B cell (primary cell): Measurements from ENCODE around the gene ATG4B. TPM values are rescaled to one million over a fixed set of nuclear protein-coding genes. Genes with fewer than 3 reads are reported as not detected.

Source experiments
- ATAC-seq: fragments of 200-7000 bp; cut with Tn5 transposase; one replicate; pipeline ENCODE4 v1.10.0; 2021; ENCODE audit warnings: low read depth, mild to moderate bottlenecking, moderate number of reproducible peaks, moderate library complexity
- CTCF ChIA-PET: fragments of 350-600 bp; sonication (Branson Sonifier 250); formaldehyde crosslinking; loops from one replicate; lab custom pipeline; 2021; ENCODE audit warnings: antibody characterized with exemption, inconsistent platforms; lab: Charles Lee
- POLR2A ChIA-PET: fragments of 350-600 bp; sonication (Branson Sonifier 250); formaldehyde crosslinking; loops from one replicate; lab custom pipeline; 2021; ENCODE audit warnings: antibody characterized with exemption; lab: Charles Lee
- DNase-seq: peaks from one replicate; pipeline ENCODE4 v3.0.0; 2013
- H2AFZ ChIP-seq: 2 replicates; pipeline ENCODE4 v1.6.1; 2012; ENCODE audit warnings: mild to moderate bottlenecking, low read depth, low read length; ENCODE audit not compliant: insufficient read depth, poor library complexity, severe bottlenecking
- H3K27ac ChIP-seq, 2 donors: 1 replicate in 1 of 2; 2 replicates in 1 of 2; pipeline ENCODE4 v1.5.1; 2012 to 2013; ENCODE audit warnings: low read length in 2 of 2, mild to moderate bottlenecking in 2 of 2, moderate library complexity in 1 of 2
- H3K27me3 ChIP-seq, 4 experiments: fragments of 200-600 bp in 1 of 4; sonication (generic) in 1 of 4; replicated peaks in 1 of 4; 1 replicate in 2 of 4; 2 replicates in 2 of 4; pipeline versions ENCODE4 v1.6.1 to v1.7.0; 2013 to 2016; ENCODE audit warnings: low read length in 3 of 4, mild to moderate bottlenecking in 2 of 4, mixed read lengths in 1 of 4, moderate library complexity in 1 of 4; ENCODE audit not compliant: insufficient read depth in 4 of 4, control insufficient read depth in 3 of 4; ENCODE audit errors: control extremely low read depth in 1 of 4
- H3K36me3 ChIP-seq, 2 experiments: replicated peaks in 1 of 2; 1 replicate in 1 of 2; 2 replicates in 1 of 2; pipeline versions ENCODE4 v1.6.1 to v1.7.1; 2013; ENCODE audit warnings: low read length in 1 of 2; ENCODE audit not compliant: insufficient read depth in 2 of 2, control insufficient read depth in 1 of 2; ENCODE audit errors: control extremely low read depth in 1 of 2, extremely low read depth in 1 of 2
- H3K4me1 ChIP-seq, 2 donors: fragments of 200-600 bp in 1 of 2; sonication (generic) in 1 of 2; 1 replicate in 1 of 2; 2 replicates in 1 of 2; pipeline versions ENCODE4 v1.5.1 to v1.6.1; 2013 to 2017; ENCODE audit warnings: low read length in 2 of 2; ENCODE audit not compliant: control insufficient read depth in 2 of 2, insufficient read depth in 2 of 2
- H3K4me2 ChIP-seq: replicated peaks from 2 replicates; pipeline ENCODE3; 2012; ENCODE audit warnings: mild to moderate bottlenecking, low read depth, low read length; ENCODE audit not compliant: poor library complexity, severe bottlenecking
- H3K4me3 ChIP-seq, 5 experiments: fragments of 200-600 bp in 1 of 5; sonication (generic) in 1 of 5; 1 replicate in 3 of 5; 2 replicates in 2 of 5; pipeline versions ENCODE4 v1.5.1 to v1.7.0; 2011 to 2016; ENCODE audit warnings: low read length in 4 of 5, mild to moderate bottlenecking in 4 of 5, low read depth in 2 of 5, control low read depth in 1 of 5, moderate library complexity in 1 of 5; ENCODE audit not compliant: insufficient read depth in 1 of 5; ENCODE audit errors: control extremely low read depth in 1 of 5, extremely low read depth in 1 of 5
- H3K79me2 ChIP-seq: fragments of 200-600 bp; sonication (generic); one replicate; pipeline ENCODE4 v1.6.0; 2016; ENCODE audit warnings: low read length; ENCODE audit not compliant: control insufficient read depth, insufficient read depth
- H3K9ac ChIP-seq: fragments of 200-600 bp; sonication (generic); 2 replicates; pipeline ENCODE4 v1.6.1; 2017; ENCODE audit warnings: mild to moderate bottlenecking, low read length, moderate library complexity
- H3K9me3 ChIP-seq, 3 donors: one replicate each; pipeline versions ENCODE4 v1.6.1 to v1.7.1; 2013; ENCODE audit warnings: low read length in 2 of 3; ENCODE audit not compliant: control insufficient read depth in 2 of 3, insufficient read depth in 1 of 3; ENCODE audit errors: control extremely low read depth in 1 of 3
- H4K20me1 ChIP-seq: 2 replicates; pipeline ENCODE4 v1.6.0; 2012; ENCODE audit warnings: mild to moderate bottlenecking, low read length; ENCODE audit not compliant: insufficient read depth, control insufficient read depth, poor library complexity, severe bottlenecking
- H3K27ac Mint-ChIP-seq: one replicate; pipeline ENCODE4 v1.8.0; 2021; ENCODE audit warnings: mixed read lengths
- H3K27me3 Mint-ChIP-seq: one replicate; pipeline ENCODE4 v1.8.0; 2021; ENCODE audit warnings: mixed read lengths
- H3K4me1 Mint-ChIP-seq: one replicate; pipeline ENCODE4 v1.8.0; 2021; ENCODE audit warnings: mixed read lengths
- H3K4me3 Mint-ChIP-seq: one replicate; pipeline ENCODE4 v1.8.0; 2021; ENCODE audit warnings: mixed read lengths
- H3K9me3 Mint-ChIP-seq: one replicate; pipeline ENCODE4 v1.8.0; 2022; ENCODE audit warnings: mixed read lengths; ENCODE audit not compliant: insufficient read depth
- EZH2 ChIP-seq: IDR thresholded peaks from 2 replicates; pipeline ENCODE4 v1.6.1; 2012; ENCODE audit warnings: borderline replicate concordance, low read depth, mild to moderate bottlenecking, moderate library complexity, low read length; ENCODE audit not compliant: insufficient read depth, poor library complexity, severe bottlenecking
- WGBS: methylation state at CpG from one replicate; pipeline ENCODE4 v1.1.5; 2013; ENCODE audit warnings: missing lambda C conversion rate; ENCODE audit not compliant: insufficient coverage; 5-methylcytosine and 5-hydroxymethylcytosine counted together
- intact Hi-C: fragments of 100-400 bp; cut with micrococcal nuclease; formaldehyde crosslinking; loops from one replicate; pipeline ENCODE4 v1.10.0; 2022
- polyA plus RNA-seq: library from polyadenylated mRNA; depleted of rRNA; stranded (reverse); fragments of >200 nt; gene quantifications from 2 replicates; pipeline ENCODE4 v1.2.3, GENCODE V29; 2012
- total RNA-seq, 2 donors: library from RNA; stranded (reverse); fragments of 120-200 nt in 1 of 2; gene quantifications; 1 replicate in 1 of 2; 2 replicates in 1 of 2; pipeline versions ENCODE4 v1.2.3 to v1.2.4, GENCODE V29; 2013 to 2022
- TF ChIP-seq, protein P1 (sequence below): fragments of 200-600 bp; IDR thresholded peaks from one replicate; pipeline ENCODE4 v1.8.0; 2022; ENCODE audit warnings: antibody characterized with exemption, mild to moderate bottlenecking

ATG4B gene
- total and polyA plus RNA-seq, 2 donors (not counting 1 experiment from before 2014, with no cell fraction given), result 130 TPM

DNA sequence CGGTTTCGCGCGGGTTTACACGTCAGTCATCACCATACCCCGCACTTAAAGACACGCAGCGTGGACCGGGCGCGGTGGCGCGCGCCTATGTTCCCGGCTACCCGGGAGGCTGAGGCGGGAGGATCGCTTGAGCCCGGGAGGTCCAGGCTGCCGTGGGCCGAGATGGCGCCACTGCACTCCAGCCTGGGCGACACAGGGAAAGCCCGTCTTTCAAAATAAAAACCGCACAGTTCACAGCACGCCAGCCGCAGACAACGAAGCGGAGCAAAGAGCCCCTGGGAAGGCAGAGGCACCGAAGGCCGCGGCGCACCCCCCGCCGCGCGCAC lies 48.8 kb downstream of the ATG4B start:
- Histone ChIP-seq H3K4me1 (peaks cover 8 to 19% of the 10 kb centered on the region in 2 donors), H3K36me3 (peaks cover 6 to 29% of the 10 kb centered on the region in 2 experiments), H3K4me2 (peak overlapping the region; percentile 87), H3K27me3 (no peaks in the 10 kb centered on the region), H3K4me3 (peak overlapping the region; percentile 71 to 91 (median 80)), H3K27ac (peak overlapping the region in 1 of 2 donors; percentile 91), H3K9ac (peak overlapping the region; percentile 83), H3K79me2 (peaks cover 46% of the 10 kb centered on the region), H4K20me1 (peaks cover 6% of the 10 kb centered on the region), H2AFZ (peak overlapping the region; percentile 88), H3K9me3 (no peaks in the 10 kb centered on the region)
- Mint-ChIP-seq H3K4me3 (peak overlapping the region; percentile 84), H3K27ac (peak overlapping the region; percentile 68), H3K27me3 (no peaks in the 10 kb centered on the region), H3K9me3 (no peaks in the 10 kb centered on the region), H3K4me1 (peaks cover 26% of the 10 kb centered on the region)
- no peak for TF ChIP-seq EZH2
- TF ChIP-seq, protein P1, sequence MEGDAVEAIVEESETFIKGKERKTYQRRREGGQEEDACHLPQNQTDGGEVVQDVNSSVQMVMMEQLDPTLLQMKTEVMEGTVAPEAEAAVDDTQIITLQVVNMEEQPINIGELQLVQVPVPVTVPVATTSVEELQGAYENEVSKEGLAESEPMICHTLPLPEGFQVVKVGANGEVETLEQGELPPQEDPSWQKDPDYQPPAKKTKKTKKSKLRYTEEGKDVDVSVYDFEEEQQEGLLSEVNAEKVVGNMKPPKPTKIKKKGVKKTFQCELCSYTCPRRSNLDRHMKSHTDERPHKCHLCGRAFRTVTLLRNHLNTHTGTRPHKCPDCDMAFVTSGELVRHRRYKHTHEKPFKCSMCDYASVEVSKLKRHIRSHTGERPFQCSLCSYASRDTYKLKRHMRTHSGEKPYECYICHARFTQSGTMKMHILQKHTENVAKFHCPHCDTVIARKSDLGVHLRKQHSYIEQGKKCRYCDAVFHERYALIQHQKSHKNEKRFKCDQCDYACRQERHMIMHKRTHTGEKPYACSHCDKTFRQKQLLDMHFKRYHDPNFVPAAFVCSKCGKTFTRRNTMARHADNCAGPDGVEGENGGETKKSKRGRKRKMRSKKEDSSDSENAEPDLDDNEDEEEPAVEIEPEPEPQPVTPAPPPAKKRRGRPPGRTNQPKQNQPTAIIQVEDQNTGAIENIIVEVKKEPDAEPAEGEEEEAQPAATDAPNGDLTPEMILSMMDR, result no peak
- under 1% methylated on average over 37 of the region's 37 CpGs for WGBS
- POLR2A ChIA-PET, result interaction anchor here (0.8 to 2.0 kb wide), 3 partner anchors 16 to 49 kb away, joined by 4 to 21 read pairs (median 6); partner anchors contain the start of genes ATG4B, D2HGDH, ING5 and THAP4
- ATAC-seq, result no peak
- DNase-seq, result no peak
- CTCF ChIA-PET, result interaction anchor here (1.1 to 2.6 kb wide), 4 partner anchors 12 to 192 kb away, joined by 3 to 19 read pairs (median 6); partner anchors contain the start of gene ING5
- intact Hi-C loops, result loop anchor here (1.0 to 5.0 kb wide), 6 partner anchors 15 to 371 kb away; partner anchors contain the start of genes ATG4B, D2HGDH, FARP2 and HDLBP
